ENCODE data around the gene AKT1S1.

AKT1S1 gene

GRCh38 chr19:49869009-49869483 lies 8.1 kb downstream of the AKT1S1 start:
- no peak for DNase-seq (ENCODE audit: low read depth in 2 of 2)

GRCh38 chr19:49866933-49867782 lies 10.0 kb downstream of the AKT1S1 start, which contains the start of gene PNKP:
Gene PNKP, minus strand, starts transcription at chr19:49867576. Its CDS starts 372 bp downstream, at chr19:49867204.
- peak; percentile 81 to 92 for DNase-seq (ENCODE audit: low read depth in 2 of 2)

- DNase-seq (ENCODE audit: low read depth in 2 of 2), result no peak
Measured at GRCh38 chr19:49864890-49865289, 12.3 kb downstream of the AKT1S1 start.

GRCh38 chr19:49863935-49864320 lies 13.2 kb downstream of the AKT1S1 start:
- DNase-seq (ENCODE audit: low read depth in 2 of 2), result no peak

- no peak for DNase-seq (ENCODE audit: low read depth in 2 of 2)
Measured at GRCh38 chr19:49863254-49863934, 13.8 kb downstream of the AKT1S1 start.

- DNase-seq (ENCODE audit: low read depth in 2 of 2), result no peak
Measured at GRCh38 chr19:49862391-49863253, 14.5 kb downstream of the AKT1S1 start.

GRCh38 chr19:49861541-49862378 lies 15.4 kb downstream of the AKT1S1 start:
- DNase-seq (ENCODE audit: low read depth in 2 of 2), result no peak

- no peak for DNase-seq (ENCODE audit: low read depth in 2 of 2)
Measured at GRCh38 chr19:49861107-49861506, 16.0 kb downstream of the AKT1S1 start.

- DNase-seq (ENCODE audit: low read depth in 2 of 2), result no peak
Measured at GRCh38 chr19:49860336-49861102, 16.6 kb downstream of the AKT1S1 start.

- no peak for DNase-seq (ENCODE audit: low read depth in 2 of 2)
Measured at GRCh38 chr19:49859682-49860335, 17.3 kb downstream of the AKT1S1 start.

GRCh38 chr19:49858088-49858985 lies 18.8 kb downstream of the AKT1S1 start:
- DNase-seq (ENCODE audit: low read depth in 2 of 2), result no peak

GRCh38 chr19:49857838-49858087 lies 19.4 kb downstream of the AKT1S1 start:
- DNase-seq (ENCODE audit: low read depth in 2 of 2), result no peak

- no peak for DNase-seq (ENCODE audit: low read depth in 2 of 2)
Measured at GRCh38 chr19:49857061-49857837, 19.9 kb downstream of the AKT1S1 start.

- DNase-seq (ENCODE audit: low read depth in 2 of 2), result no peak
Measured at GRCh38 chr19:49856574-49857021, 20.6 kb downstream of the AKT1S1 start.

- no peak for DNase-seq (ENCODE audit: low read depth in 2 of 2)
Measured at GRCh38 chr19:49855676-49856573, 21.2 kb downstream of the AKT1S1 start.

GRCh38 chr19:49855277-49855675 lies 21.9 kb downstream of the AKT1S1 start:
- no peak for DNase-seq (ENCODE audit: low read depth in 2 of 2)
